ENCODE measurements around the gene NUP62CL.
"Not testable (repeated sequence)": the region's sequence is repeated elsewhere in the genome, so short reads cannot be mapped to it uniquely, and the experiment has no call there.

Gene NUP62CL, protein sequence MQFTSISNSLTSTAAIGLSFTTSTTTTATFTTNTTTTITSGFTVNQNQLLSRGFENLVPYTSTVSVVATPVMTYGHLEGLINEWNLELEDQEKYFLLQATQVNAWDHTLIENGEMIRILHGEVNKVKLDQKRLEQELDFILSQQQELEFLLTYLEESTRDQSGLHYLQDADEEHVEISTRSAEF

DNA sequence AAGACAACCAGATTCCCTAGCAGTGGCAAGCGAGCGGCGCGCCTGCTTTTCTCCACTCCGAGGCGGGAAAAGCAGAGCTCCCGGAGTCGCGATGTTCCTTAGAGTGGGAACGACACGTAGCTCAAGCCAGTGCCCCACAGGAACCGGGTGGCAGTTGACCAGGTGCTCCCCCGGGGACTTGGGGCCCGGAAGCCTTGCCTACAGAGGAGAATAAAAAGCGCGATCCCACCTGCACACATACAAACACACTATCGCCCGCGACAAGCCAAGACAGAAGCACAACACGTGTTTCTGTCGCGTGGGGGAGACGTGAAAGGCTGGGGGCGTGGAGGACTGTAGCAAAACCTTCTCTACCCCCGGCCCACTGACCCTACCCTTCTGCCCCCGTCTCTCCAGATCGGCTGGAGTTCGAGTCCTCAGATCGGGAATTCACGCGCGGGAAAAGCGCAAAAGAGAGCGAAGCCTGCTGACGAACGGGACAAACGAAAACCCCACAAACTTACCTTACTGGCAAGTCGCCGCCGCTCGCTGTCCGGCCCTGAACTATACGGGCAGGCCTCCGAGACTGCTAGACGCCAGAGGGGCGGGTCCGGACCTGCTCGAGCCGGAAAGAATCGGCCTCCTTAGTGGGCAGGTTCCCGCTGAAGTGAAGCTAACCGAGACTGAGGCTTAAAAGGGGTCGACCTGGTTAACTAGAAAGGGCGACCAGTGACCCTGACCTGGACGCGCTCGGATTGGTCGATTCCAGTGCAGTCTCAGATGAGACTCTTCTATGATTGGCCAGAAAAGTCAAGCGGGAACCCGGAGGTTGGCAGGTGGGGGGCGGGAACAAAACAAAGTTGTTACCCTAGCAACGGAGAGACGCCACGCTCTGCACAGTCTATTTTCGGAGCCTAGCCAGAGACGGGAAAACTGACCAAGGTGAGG lies at the start of gene NUP62CL, which contains the start of gene DNAAF6:
NUP62CL (minus strand) TSS at position 664 of the 927 bp plus-strand sequence. CDS start 31,287 bp downstream, outside the sequence.
DNAAF6 (plus strand) TSS at position 842 of the 927 bp plus-strand sequence. CDS start 6,265 bp downstream, outside the sequence.
- DNase-seq (ENCODE audit: low spot score) = peak; percentile 4

DNA sequence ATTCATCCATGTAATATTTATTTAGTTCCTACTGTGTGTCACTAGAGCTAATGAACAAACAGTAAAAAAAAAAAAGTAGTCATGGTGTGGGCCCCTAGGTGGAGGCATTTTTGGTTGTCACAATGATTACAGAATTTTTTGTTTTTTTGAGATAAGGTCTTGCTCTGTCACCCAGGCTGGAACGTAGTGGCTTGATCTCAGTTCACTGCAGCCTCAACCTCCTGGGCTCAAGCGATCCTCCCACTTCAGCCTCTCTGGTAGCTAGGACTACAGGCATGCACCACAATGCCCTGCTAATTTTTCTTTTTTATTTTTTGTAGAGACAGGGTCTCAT lies 22.2 kb upstream of the NUP62CL start:
- no peak for DNase-seq (ENCODE audit: low spot score)

DNA sequence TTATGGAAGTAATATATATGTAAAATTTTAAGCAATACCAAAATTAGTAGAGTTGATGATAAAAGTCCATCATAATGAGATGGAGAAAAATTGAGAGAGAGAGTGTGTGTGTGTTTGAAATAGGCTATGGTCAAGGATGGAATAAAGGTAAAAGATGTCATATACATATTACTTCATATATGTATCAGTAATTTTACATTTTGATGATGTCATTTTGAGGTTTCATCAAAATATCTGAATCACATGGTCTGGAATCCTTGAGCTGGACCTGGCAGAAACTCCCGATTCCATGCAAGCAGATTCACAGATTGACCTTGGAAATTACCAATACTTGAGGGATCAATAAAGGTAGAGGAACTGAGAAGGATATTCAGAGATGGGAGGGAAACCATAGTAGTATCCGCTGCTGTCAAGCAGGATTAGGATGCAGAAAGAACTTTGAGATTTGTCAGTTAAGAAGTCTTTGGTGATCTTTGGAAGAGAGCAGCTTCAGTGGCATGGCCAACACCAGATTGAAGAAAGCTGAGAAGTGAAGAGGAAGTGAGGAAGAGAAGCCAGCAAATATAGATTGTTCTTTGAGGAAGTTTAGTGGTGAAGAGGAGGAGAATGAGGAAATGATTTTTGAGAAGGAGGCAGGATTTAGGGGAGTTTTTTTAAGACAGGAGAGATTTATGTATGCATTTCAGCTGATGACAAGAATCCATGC lies 21.7 kb upstream of the NUP62CL start:
- no peak for DNase-seq (ENCODE audit: low spot score)

DNA sequence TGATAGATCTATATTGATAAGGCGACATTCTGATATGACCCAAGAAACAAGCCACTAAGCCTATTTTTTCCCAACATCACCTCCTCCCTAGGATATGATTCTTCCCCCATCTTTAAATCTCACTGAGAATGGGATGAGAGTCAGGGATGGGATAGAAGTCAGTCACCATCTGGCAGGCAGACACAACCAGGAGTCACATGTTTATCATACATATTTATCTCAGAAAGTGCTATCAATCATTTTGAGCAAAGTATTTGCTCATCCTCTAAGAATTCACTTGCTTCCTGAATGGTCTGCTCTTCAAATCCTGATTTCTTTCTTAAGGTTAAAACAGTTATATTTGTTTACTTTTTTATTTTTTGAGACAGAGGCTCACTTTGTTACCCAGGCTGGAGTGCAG lies 20.5 kb upstream of the NUP62CL start:
- DNase-seq (ENCODE audit: low spot score) = no peak

DNA sequence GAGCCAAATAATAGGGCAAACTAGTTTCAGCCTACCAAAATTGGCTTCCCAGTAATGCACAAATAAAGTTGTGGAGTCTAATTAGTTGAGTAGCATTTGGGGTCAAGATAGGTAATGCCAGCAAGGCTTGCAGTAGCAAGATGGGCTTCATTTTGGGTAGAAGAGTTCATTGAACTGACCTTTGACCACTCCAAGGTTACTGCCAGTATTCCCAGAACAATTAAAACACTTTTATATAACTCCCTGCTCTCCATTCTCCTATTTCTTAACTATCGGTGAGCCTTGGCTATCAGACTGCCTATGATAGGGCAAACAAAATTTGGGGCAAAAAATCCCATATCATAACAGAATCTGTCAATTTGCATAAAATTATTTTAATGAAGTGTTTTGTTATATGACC lies 7.2 kb upstream of the NUP62CL start:
- DNase-seq (ENCODE audit: low spot score) = no peak

DNA sequence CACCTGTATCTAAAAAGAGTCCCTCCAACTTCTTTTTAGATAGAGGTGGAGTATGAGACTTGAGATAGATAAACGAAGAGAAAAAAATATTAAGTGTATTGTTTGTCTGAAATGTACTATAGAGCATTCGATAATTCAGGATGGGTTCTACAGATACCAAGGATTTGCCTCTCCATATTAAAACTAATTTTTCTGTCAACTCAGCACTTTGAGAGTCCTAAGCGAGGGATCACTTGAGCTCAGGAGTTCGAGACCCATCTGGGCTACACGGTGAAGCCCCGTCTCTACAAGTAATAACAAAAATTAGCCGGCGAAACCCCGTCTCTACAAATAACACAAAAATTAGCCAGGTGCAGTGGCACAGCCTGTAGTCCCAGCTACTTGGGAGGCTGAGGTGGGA lies 1.7 kb upstream of the NUP62CL start:
- DNase-seq (ENCODE audit: low spot score) = no peak

DNA sequence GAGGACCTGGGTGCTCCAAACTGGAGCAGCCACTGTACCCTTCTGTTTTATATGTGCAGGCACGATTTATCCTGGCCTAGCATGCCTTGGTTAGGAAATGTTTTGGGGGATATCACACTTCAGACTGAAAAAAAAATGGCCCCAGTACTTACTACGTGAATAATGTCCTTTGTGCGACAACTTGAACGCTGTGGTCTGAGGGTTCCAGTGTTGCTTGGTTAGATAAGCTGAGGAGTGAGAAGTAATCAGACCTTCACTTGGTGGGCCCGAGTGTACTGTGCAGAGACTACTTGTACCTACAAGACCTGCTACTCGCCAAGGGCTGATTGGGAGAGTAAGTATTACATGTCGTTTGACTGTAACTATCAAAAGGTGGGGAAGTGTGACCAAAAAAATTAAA lies 856 bp upstream of the NUP62CL start:
- no peak for DNase-seq (ENCODE audit: low spot score)

DNA sequence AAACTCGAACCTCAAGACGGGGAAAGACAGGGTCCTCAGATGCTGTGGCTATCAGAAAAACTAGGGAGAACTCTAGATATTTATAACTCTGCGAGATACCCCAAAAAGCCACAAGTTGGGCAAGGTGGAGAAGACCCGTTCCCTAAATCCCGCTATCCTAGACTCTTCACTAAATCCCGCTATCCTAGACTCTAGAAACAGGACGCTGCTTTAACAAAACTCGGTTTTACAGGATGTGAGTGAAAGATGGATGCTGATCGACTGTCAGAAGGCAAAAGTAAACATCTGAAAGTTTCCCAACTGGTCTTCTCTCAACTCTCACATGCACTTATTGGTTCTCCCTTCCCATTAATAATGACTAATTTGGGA lies 448 bp upstream of the NUP62CL start:
- no peak for DNase-seq (ENCODE audit: low spot score)

DNA sequence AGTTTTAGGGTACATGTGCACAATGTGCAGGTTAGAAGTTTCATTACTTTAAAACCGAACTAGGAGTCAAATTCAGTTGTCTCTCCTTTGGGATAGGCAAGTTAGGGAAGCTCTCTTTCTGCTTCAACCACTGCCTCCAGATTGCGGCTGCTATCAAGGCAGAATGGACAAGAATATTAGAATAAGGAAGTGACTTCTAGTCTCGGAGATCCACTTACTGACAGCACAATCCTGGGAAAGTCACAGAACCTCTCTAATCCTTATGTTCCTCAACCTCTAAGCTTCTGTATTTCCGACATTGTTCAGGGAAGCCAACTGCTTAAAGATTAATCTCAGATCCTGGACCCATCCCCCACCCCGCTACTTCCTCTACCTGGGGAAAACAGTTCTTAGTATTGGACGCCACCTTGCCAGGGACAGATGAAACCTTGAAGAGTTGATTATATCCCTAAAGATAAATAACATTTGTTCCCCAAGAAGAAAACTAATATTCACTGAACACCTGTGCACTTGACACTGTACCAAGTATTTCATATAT lies 2.1 kb downstream of the NUP62CL start:
- DNase-seq (ENCODE audit: low spot score) = no peak

DNA sequence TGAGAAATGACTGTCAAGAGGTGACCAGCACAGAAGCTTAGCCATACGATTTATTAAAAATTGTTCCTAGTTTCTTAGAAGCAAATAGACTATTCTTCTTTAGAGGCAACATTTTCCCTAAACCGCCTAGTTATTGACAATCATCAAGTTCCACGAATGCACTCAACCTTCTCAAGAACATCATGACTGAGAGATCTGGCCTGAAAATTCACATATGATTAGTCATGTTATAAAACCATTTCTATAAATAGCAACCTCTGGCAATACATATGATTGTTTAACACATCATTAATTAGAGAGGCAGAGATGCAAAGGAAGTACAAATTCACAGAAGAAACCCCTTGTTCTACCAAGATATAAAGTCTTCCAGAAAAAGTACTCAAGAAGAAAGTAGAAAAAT lies 6.7 kb downstream of the NUP62CL start:
- no peak for DNase-seq (ENCODE audit: low spot score)

DNA sequence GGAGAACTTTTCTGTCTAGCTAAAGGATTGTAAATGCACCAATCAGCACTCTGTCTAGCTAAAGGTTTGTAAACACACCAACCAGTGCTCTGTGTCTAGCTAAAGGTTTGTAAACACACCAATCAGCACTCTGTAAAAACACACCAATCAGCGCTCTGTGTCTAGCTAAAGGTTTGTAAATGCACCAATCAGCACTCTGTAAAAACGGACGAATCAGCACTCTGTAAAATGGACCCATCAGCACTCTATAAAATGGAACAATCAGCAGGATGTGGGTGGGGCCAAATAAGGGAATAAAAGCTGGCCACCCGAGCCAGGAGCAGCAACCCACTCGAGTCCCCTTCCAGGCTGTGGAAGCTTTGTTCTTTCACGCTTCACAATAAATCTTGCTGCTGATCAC lies 8.2 kb downstream of the NUP62CL start:
- not testable (repeated sequence) for DNase-seq (ENCODE audit: low spot score)

DNA sequence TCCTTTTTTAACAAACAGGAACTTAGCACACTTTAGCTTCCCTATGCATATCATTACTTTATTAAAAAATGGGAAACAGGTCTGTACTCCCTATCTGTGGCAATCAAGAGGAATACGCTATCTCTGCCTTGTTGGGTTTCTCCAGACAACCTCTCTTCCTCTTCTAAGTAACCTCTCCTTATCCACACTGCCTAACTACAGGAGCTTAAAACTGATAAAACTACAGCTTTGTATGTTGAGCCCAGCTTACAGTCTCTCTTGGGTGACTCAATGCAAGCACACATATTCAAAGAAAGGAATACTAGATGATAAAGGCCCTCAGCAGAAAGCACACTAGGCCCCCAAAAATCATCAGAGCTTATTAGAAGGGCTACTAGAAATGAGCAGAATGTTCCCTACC lies 8.9 kb downstream of the NUP62CL start:
- DNase-seq (ENCODE audit: low spot score) = no peak

DNA sequence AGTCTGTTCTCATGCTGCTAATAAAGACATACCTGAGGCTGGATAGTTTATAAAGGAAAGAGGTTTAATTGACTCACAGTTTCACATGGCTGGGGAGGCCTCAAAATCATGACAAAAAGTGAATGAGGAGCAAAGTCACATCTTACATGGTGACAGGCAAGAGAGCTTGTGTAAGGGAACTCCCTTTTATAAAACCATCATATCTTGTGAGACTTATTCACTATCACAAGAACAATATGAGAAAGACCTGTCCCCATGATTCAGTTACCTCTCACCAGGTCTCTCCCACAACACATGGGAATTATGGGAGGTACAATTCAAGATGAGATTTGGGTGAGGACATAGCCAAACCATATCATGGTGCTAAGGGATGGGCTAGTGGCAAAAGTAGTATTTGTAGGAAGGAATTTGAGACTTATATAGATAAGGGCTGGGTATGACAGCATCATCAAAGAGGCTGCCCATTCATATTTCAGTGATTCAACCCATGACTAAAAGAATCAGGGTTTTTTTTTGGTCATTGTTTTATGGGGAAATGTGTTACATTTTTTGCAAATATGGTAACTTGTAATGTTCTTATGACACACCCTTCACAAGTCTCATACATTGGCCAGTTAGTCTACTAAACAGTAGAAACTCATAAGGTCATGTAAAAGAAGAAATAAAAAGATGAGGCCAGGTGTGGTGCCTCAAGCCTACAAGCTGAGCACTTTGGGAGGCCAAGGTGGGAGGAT lies 34.7 kb downstream of the NUP62CL start:
- DNase-seq (ENCODE audit: low spot score) = no peak

DNA sequence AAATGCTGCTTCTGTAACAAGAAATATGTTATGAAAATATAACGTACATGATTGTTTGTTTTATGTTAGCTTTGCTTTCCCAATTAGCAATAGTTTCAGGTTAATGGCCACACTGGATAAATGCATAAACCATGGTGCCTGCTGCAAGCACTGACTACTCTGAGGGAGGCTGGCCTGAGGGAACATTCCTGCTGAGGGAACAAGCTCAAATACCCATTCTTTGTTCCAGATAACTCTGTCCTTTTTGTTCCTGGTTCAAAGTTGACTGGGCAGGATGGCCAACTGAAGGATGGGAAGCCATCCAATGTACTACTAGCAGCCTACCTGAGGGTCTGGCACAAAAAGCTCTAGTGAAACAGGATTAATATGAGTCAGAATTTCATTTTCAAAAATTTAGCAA lies 37.5 kb downstream of the NUP62CL start:
- DNase-seq (ENCODE audit: low spot score) = no peak

DNA sequence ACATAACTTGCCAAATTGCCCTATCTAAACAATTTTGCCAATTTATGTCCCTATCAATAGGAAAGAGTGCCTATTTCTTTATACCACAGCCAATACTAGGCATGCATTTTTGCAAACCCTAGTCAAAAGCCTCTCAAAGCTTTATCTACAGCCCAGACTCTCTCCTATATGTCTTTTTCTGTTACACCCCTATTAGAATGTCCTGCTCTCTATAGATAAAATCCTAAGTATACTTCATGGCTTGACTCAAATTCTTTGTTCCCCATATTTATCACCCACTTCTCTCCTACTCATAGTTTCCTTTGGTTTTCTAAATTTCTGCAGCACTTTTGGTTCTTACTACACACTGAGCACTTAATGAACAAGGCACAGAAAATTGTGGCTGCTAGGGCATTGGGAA lies 38.0 kb downstream of the NUP62CL start:
- DNase-seq (ENCODE audit: low spot score) = no peak

DNA sequence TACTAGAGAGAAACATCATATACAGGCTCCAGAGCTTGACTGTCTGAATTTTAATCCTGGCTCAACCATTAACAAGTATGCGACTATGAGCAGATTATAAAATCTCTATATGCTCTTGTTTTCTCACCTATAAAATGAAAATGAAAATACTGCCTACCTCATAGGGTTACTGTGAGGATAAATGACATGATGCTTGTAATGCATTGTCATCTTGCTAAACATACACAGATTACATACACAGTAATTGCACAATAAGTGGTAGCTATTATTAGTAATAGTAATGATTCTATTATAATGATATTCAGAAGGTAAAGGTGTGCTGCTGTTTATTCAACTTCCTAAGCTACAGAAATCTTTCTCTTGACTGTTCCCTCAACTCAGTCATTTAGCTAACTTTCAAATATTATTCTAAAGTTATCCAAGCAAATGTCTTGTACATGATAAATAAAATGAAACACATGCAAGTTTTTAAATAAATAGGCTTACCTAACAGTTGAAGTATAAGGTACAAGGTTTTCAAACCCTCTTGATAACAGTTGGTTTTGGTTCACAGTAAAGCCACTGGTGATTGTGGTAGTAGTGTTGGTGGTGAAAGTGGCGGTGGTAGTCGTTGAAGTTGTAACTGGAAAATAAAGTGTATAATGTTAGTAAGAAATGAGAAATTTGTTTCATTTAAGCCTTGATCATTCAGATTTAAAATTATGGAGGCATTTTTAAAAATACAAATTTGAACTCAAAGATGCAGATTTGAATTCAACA lies 38.9 kb downstream of the NUP62CL start:
- DNase-seq (ENCODE audit: low spot score) = no peak

DNA sequence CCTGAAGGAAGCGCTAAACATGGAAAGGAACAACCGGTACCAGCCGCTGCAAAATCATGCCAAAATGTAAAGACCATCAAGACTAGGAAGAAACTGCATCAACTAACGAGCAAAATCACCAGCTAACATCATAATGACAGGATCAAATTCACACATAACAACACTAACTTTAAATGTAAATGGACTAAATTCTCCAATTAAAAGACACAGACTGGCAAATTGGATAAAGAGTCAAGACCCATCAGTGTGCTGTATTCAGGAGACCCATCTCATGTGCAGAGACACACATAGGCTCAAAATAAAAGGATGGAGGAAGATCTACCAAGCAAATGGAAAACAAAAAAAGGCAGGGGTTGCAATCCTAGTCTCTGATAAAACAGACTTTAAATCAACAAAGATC lies 48.6 kb downstream of the NUP62CL start:
- not testable (repeated sequence) for DNase-seq (ENCODE audit: low spot score)

DNA sequence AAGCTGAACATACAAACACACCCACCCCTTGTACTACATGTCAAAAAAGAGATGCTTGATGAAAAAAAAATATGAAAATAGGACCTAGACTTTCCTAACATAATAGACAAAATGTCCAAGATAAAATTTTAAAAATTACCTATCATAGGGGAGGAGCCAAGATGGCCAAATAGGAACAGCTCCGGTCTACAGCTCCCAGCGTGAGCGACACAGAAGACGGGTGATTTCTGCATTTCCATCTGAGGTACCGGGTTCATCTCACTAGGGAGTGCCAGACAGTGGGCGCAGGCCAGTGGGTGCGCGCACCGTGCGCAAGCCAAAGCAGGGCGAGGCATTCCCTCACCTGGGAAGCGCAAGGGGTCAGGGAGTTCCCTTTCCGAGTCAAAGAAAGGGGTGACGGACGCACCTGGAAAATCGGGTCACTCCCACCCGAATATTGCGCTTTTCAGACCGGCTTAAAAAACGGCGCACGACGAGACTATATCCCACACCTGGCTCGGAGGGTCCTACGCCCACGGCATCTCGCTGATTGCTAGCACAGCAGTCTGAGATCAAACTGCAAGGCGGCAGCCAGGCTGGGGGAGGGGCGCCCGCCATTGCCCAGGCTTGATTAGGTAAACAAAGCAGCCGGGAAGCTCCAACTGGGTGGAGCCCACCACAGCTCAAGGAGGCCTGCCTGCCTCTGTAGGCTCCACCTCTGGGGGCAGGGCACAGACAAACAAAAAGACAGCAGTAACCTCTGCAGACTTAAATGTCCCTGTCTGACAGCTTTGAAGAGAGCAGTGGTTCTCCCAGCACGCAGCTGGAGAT lies 50.4 kb downstream of the NUP62CL start:
- not testable (repeated sequence) for DNase-seq (ENCODE audit: low spot score)

DNA sequence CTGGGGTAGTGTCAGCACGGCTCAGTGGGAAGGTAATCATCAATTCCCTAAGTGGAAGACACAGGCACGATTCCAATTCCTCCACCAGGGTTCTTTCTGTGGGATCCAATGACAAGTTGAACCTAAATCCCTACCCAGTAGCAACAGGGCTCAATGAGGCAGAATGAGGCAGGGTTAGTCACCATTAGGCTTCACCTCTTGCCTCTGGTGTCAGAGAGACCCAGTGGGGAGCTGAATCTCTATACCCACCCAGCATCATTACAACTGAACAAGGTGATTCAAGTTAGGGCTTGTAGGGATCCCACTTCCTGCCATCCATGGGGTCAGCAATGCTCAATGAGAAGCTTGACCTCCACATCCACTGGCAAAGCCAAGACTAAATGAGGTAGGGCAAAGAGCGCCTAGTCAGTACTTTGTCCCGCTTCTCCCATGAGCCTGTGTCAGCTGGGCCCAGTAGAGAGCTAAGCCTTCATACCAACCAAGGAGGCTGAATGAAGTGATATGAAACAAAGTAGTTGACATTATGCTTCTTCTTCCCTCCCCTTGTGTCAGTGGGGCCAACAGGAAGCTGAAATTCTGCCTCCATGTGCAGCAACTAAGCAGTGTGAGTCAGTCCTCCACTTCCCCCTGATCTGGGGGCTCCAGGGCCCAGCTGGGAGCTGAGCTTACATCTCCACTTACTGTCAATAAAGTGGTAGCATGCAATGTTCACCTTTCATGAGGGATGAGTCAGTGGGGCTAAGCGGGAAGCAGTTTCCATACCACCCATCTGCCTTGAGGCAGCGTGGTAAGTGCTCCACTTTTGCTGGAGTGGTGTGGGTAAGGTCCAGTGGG lies 51.2 kb downstream of the NUP62CL start:
- DNase-seq (ENCODE audit: low spot score) = no peak

All from GM03348 (cell line).